ENCODE data around the gene C11orf86.

The C11orf86 gene

GRCh38 chr11:66933531-66933930 lies 41.6 kb upstream of the C11orf86 start:
- Histone ChIP-seq H3K27me3 (ENCODE audit: control insufficient read depth, low read length) (peaks cover 35% of the 10 kb centered on the region), H3F3A (ENCODE audit: control insufficient read depth, insufficient read depth) (no peaks in the 10 kb centered on the region), H3K4me3 (ENCODE audit: low read length) (no peak overlapping the region), H3K79me2 (ENCODE audit: control insufficient read depth, low read length) (no peaks in the 10 kb centered on the region), H3K9me2 (replicated peaks; ENCODE audit: control insufficient read depth, low read length) (no peaks in the 10 kb centered on the region), H3K27ac (ENCODE audit: low read depth, low read length) (no peak overlapping the region), H4K20me1 (ENCODE audit: control insufficient read depth, insufficient read depth, low read depth, low read length) (no peaks in the 10 kb centered on the region), H3K9me3 (ENCODE audit: control insufficient read depth, insufficient read depth, low read length) (no peaks in the 10 kb centered on the region), H3K4me1 (ENCODE audit: control insufficient read depth, low read length) (no peaks in the 10 kb centered on the region), H3K4me2 (ENCODE audit: low read length) (no peak overlapping the region), H3K36me3 (ENCODE audit: control insufficient read depth, low read length) (no peaks in the 10 kb centered on the region)
- no peak for TF ChIP-seq EZH2phosphoT487 (IDR thresholded peaks at IDR 0.05; ENCODE audit: borderline replicate concordance, low read length)

- no peak overlapping the region for H3K4me3 ChIP-seq (ENCODE audit: low read length)
- H3K27me3 ChIP-seq (ENCODE audit: control insufficient read depth, low read length), result peaks cover 28% of the 10 kb centered on the region
- no peaks in the 10 kb centered on the region for H3K4me1 ChIP-seq (ENCODE audit: control insufficient read depth, low read length)
- no peaks in the 10 kb centered on the region for H3K9me3 ChIP-seq (ENCODE audit: control insufficient read depth, insufficient read depth, low read length)
- H4K20me1 ChIP-seq (ENCODE audit: control insufficient read depth, insufficient read depth, low read depth, low read length), result no peaks in the 10 kb centered on the region
- H3F3A ChIP-seq (ENCODE audit: control insufficient read depth, insufficient read depth), result no peaks in the 10 kb centered on the region
- no peaks in the 10 kb centered on the region for H3K79me2 ChIP-seq (ENCODE audit: control insufficient read depth, low read length)
- no peaks in the 10 kb centered on the region for H3K9me2 ChIP-seq (replicated peaks; ENCODE audit: control insufficient read depth, low read length)
- TF ChIP-seq CTCF (IDR thresholded peaks at IDR 0.05; ENCODE audit: low read depth, low read length, poor library complexity, severe bottlenecking) (no peak), EZH2phosphoT487 (IDR thresholded peaks at IDR 0.05; ENCODE audit: borderline replicate concordance, low read length) (no peak)
- H3K36me3 ChIP-seq (ENCODE audit: control insufficient read depth, low read length), result no peaks in the 10 kb centered on the region
- H3K27ac ChIP-seq (ENCODE audit: low read depth, low read length), result no peak overlapping the region
- H3K4me2 ChIP-seq (ENCODE audit: low read length), result no peak overlapping the region
Observed at GRCh38 chr11:66934950-66935779, 39.9 kb upstream of the C11orf86 start.

GRCh38 chr11:66936311-66936711 lies 38.8 kb upstream of the C11orf86 start:
- Histone ChIP-seq H4K20me1 (ENCODE audit: control insufficient read depth, insufficient read depth, low read depth, low read length) (no peaks in the 10 kb centered on the region), H3K4me2 (ENCODE audit: low read length) (no peak overlapping the region), H3K27me3 (ENCODE audit: control insufficient read depth, low read length) (peaks cover 27% of the 10 kb centered on the region), H3K4me3 (ENCODE audit: low read length) (no peak overlapping the region), H3K9me3 (ENCODE audit: control insufficient read depth, insufficient read depth, low read length) (no peaks in the 10 kb centered on the region), H3K36me3 (ENCODE audit: control insufficient read depth, low read length) (no peaks in the 10 kb centered on the region), H3F3A (ENCODE audit: control insufficient read depth, insufficient read depth) (no peaks in the 10 kb centered on the region), H3K79me2 (ENCODE audit: control insufficient read depth, low read length) (no peaks in the 10 kb centered on the region), H3K9me2 (replicated peaks; ENCODE audit: control insufficient read depth, low read length) (no peaks in the 10 kb centered on the region), H3K4me1 (ENCODE audit: control insufficient read depth, low read length) (no peaks in the 10 kb centered on the region), H3K27ac (ENCODE audit: low read depth, low read length) (no peak overlapping the region)
- no peak for TF ChIP-seq CTCF (IDR thresholded peaks at IDR 0.05; ENCODE audit: low read depth, low read length, poor library complexity, severe bottlenecking)
- TF ChIP-seq EZH2phosphoT487 (IDR thresholded peaks at IDR 0.05; ENCODE audit: borderline replicate concordance, low read length), result no peak

- Histone ChIP-seq H3K4me2 (ENCODE audit: low read length) (no peak overlapping the region), H3F3A (ENCODE audit: control insufficient read depth, insufficient read depth) (no peaks in the 10 kb centered on the region)
Observed at GRCh38 chr11:66937193-66937733, 37.8 kb upstream of the C11orf86 start.

More at GRCh38 chr11:66937193-66937733, 37.8 kb upstream of the C11orf86 start:
- H3K79me2 ChIP-seq (ENCODE audit: control insufficient read depth, low read length), result no peaks in the 10 kb centered on the region
- no peak for TF ChIP-seq EZH2phosphoT487 (IDR thresholded peaks at IDR 0.05; ENCODE audit: borderline replicate concordance, low read length)
- TF ChIP-seq CTCF (IDR thresholded peaks at IDR 0.05; ENCODE audit: low read depth, low read length, poor library complexity, severe bottlenecking), result no peak
- no peak overlapping the region for H3K4me3 ChIP-seq (ENCODE audit: low read length)
- H4K20me1 ChIP-seq (ENCODE audit: control insufficient read depth, insufficient read depth, low read depth, low read length), result no peaks in the 10 kb centered on the region
- H3K9me2 ChIP-seq (replicated peaks; ENCODE audit: control insufficient read depth, low read length), result no peaks in the 10 kb centered on the region
- no peaks in the 10 kb centered on the region for H3K9me3 ChIP-seq (ENCODE audit: control insufficient read depth, insufficient read depth, low read length)
- no peak overlapping the region for H3K27ac ChIP-seq (ENCODE audit: low read depth, low read length)
- H3K36me3 ChIP-seq (ENCODE audit: control insufficient read depth, low read length), result no peaks in the 10 kb centered on the region
- H3K27me3 ChIP-seq (ENCODE audit: control insufficient read depth, low read length), result peaks cover 24% of the 10 kb centered on the region
- H3K4me1 ChIP-seq (ENCODE audit: control insufficient read depth, low read length), result no peaks in the 10 kb centered on the region
